Pons (tissue), 1 donor: ENCODE results near the gene DND1.
"Not testable (repeated sequence)": the region's sequence is repeated elsewhere in the genome, so short reads cannot be mapped to it uniquely, and the experiment has no call there.

Experiments used
- DNase-seq: peaks from one replicate; pipeline ENCODE4 v3.0.0-alpha.2; 2016; ENCODE audit warnings: low spot score

Gene DND1

GRCh38 chr5:140672455-140673186, 755 bp downstream of the DND1 start:
- no peak for DNase-seq

GRCh38 chr5:140671472-140672125, 1.8 kb downstream of the DND1 start:
- DNase-seq, result no peak

- not testable (repeated sequence) for DNase-seq
Observed at GRCh38 chr5:140671035-140671434, 2.3 kb downstream of the DND1 start.

- peak; percentile 95 for DNase-seq
Observed at GRCh38 chr5:140664359-140665119, 8.8 kb downstream of the DND1 start, which contains the start of gene WDR55. Gene WDR55, plus strand, starts transcription at chr5:140664904. Its CDS starts 9 bp downstream, at chr5:140664913.

- DNase-seq, result no peak
Observed at GRCh38 chr5:140664030-140664358, 9.4 kb downstream of the DND1 start.

- DNase-seq, result not testable (repeated sequence)
Observed at GRCh38 chr5:140660371-140660770, 13.0 kb downstream of the DND1 start.

GRCh38 chr5:140658870-140659269, 14.5 kb downstream of the DND1 start:
- DNase-seq, result no peak

GRCh38 chr5:140647042-140647419, 26.3 kb downstream of the DND1 start:
- DNase-seq, result no peak

GRCh38 chr5:140642718-140643117, 30.7 kb downstream of the DND1 start:
- DNase-seq, result no peak

- no peak for DNase-seq
Observed at GRCh38 chr5:140641716-140642115, 31.7 kb downstream of the DND1 start.

GRCh38 chr5:140639148-140639981, 34.0 kb downstream of the DND1 start, which contains the start of gene TMCO6:
Gene TMCO6, plus strand, starts transcription at chr5:140639451. Its CDS starts 77 bp downstream, at chr5:140639528.
- peak; percentile 96 for DNase-seq

- not testable (repeated sequence) for DNase-seq
Observed at GRCh38 chr5:140638898-140639147, 34.6 kb downstream of the DND1 start.

- DNase-seq, result no peak
Observed at GRCh38 chr5:140637371-140638100, 35.8 kb downstream of the DND1 start.

- no peak for DNase-seq
Observed at GRCh38 chr5:140635291-140636257, 37.8 kb downstream of the DND1 start.

- no peak for DNase-seq
Observed at GRCh38 chr5:140634103-140634502, 39.3 kb downstream of the DND1 start.

- DNase-seq, result no peak
Observed at GRCh38 chr5:140633501-140633900, 39.9 kb downstream of the DND1 start.

GRCh38 chr5:140633021-140633471, 40.3 kb downstream of the DND1 start, which contains the start of gene CD14:
Gene CD14, minus strand, starts transcription at chr5:140633175. Its CDS starts 104 bp downstream, at chr5:140633071.
- peak; percentile 48 for DNase-seq

- no peak for DNase-seq
Observed at GRCh38 chr5:140632366-140633020, 40.9 kb downstream of the DND1 start.

- DNase-seq, result no peak
Observed at GRCh38 chr5:140631831-140632365, 41.5 kb downstream of the DND1 start.
